Measurements from ENCODE around the gene CFAP54.

DNA sequence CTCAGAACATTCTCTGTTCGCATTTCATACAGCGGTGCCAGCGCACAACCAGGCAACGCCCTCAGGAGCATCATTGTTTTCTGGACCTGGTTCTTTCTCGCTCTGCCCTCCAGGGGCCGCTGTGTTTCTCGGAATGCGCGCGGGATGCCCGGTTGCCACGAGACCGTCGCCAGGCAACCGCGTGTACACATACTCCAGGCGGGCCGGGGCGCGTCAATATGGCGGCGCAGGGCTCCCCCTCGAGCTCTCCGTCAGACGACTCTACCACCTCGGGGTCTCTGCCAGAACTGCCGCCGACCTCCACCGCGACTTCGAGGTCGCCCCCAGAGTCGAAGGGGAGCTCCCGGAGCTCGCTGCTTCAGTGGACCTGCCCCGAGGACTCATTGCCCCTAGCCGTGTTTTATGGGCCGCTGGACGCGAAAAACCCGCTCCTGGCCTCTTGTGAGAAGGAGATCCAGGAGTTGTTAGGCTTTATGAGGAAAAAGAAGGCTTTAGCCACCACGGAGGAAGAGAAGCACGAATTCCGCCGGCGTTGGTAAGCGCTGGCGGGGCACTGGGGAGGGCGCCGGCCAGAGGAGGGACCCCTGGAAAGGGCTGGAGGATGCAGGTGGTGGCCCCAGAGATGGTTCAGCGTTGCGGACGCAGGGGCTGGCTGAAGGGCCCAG is at the start of gene CFAP54:
- TF ChIP-seq EZH2 (IDR thresholded peaks at IDR 0.05; ENCODE audit: borderline replicate concordance, low read length): no peak
- TF ChIP-seq, protein P1, sequence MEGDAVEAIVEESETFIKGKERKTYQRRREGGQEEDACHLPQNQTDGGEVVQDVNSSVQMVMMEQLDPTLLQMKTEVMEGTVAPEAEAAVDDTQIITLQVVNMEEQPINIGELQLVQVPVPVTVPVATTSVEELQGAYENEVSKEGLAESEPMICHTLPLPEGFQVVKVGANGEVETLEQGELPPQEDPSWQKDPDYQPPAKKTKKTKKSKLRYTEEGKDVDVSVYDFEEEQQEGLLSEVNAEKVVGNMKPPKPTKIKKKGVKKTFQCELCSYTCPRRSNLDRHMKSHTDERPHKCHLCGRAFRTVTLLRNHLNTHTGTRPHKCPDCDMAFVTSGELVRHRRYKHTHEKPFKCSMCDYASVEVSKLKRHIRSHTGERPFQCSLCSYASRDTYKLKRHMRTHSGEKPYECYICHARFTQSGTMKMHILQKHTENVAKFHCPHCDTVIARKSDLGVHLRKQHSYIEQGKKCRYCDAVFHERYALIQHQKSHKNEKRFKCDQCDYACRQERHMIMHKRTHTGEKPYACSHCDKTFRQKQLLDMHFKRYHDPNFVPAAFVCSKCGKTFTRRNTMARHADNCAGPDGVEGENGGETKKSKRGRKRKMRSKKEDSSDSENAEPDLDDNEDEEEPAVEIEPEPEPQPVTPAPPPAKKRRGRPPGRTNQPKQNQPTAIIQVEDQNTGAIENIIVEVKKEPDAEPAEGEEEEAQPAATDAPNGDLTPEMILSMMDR (conservative IDR thresholded peaks at IDR 0.05 in 1 of 2, IDR thresholded peaks at IDR 0.05 in 1 of 2; ENCODE audit: extremely low read depth in 1 of 2, insufficient read depth in 1 of 2, low read depth in 1 of 2, low read length in 2 of 2): peak; percentile 73 to 89

Measured in mammary epithelial cell (primary cell).